Measurements from ENCODE around the gene PRH1. TPM values are rescaled to one million over a fixed set of nuclear protein-coding genes. Genes with fewer than 3 reads are reported as not detected.

PRH1 gene
- total RNA-seq, 1 experiment from 2014 or later, result 5.9 TPM

DNA sequence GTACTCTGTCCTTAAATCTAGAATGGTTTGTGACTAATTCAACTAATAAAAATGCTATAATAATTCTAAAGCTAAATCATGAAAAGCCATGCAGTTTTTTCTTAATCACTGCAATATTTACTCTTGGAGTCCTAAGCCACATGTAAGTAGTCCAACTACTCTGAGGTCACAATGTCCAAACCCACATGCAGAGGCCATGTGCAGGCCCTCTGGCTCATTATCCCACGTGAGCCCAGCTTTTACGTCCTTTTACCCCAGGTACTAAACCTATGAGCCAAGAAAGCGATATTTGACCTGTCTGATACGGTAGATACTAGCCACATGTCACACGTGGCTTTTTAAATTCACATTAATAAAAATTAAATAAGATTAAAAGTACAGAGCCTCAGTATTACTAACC is 12.8 kb upstream of the PRH1 start:
- TF ChIP-seq POLR2AphosphoS5 (IDR thresholded peaks at IDR 0.05; ENCODE audit: low read depth, low read length), result no peak
- TF ChIP-seq MAX (IDR thresholded peaks at IDR 0.05), result no peak
- no peak for TF ChIP-seq EZH2 (IDR thresholded peaks at IDR 0.05)
- no peak for TF ChIP-seq JUND (IDR thresholded peaks at IDR 0.05)
- no peak for TF ChIP-seq ZFX (IDR thresholded peaks at IDR 0.05)
- TF ChIP-seq ZBTB33 (IDR thresholded peaks at IDR 0.05; ENCODE audit: extremely low read depth, insufficient replicate concordance, low read length), result no peak
- Histone ChIP-seq H3K9me2 (ENCODE audit: insufficient read depth) (no peaks in the 10 kb centered on the region), H3K27me3 (ENCODE audit: insufficient read depth, low read length) (no peaks in the 10 kb centered on the region), H3K27ac (ENCODE audit: low read depth, low read length) (no peak overlapping the region), H3K79me2 (ENCODE audit: insufficient read depth, low read length) (no peaks in the 10 kb centered on the region; the same call in 1 of the 2 replicates), H2AFZ (ENCODE audit: low read depth, low read length, poor library complexity, severe bottlenecking) (no peak overlapping the region), H3K4me1 (ENCODE audit: control insufficient read depth in 1 of 2, insufficient read depth in 2 of 2, low read length in 2 of 2) (no peaks in the 10 kb centered on the region), H3K4me2 (ENCODE audit: low read length) (no peak overlapping the region), H3K9me3 (ENCODE audit: control insufficient read depth in 1 of 2, insufficient read depth in 1 of 2, low read depth in 1 of 2, low read length in 2 of 2) (no peaks in the 10 kb centered on the region), H3K4me3 (replicated peaks in 1 of 2; ENCODE audit: low read depth in 1 of 2, low read length in 2 of 2) (no peak overlapping the region), H3K36me3 (ENCODE audit: control insufficient read depth in 1 of 2, insufficient read depth in 2 of 2, low read length in 2 of 2) (no peaks in the 10 kb centered on the region), H4K20me1 (ENCODE audit: insufficient read depth) (no peaks in the 10 kb centered on the region), H3K9ac (ENCODE audit: low read length) (no peak overlapping the region)
- ChIA-PET CTCF (no interaction called here), POLR2A (no interaction called here), RAD21 (ENCODE audit: low non-redundant PET in 1 of 2, low total read pairs in 2 of 2, uncharacterized antibody in 2 of 2, unreplicated experiment in 2 of 2) (no interaction called here)
- no peak for DNase-seq (ENCODE audit: low read depth, low spot score)
- BruUV-seq (replicated peaks), result no TSS peak
- ATAC-seq, result no peak
- intact Hi-C loops (cut with micrococcal nuclease), result no loop called here

DNA sequence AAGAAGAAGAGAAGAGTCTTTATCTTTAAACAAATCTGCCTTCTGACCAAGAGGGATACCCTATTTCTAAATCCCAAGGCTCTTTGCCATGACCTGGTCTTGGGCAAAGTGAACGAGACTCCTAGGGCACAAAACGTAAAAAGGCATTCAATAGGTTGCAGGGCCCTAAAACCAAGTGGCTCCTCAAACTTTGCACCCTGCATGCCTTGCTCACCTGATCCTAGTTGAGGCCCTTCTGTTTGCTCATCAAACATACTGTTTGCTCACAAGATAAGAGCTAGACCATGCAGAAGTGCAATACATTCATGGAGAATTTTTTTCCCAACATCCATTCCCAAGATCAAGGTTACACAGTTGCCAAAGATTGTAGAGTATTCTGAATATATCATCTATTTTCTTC is 7.9 kb upstream of the PRH1 start:
- BruUV-seq (replicated peaks), result no TSS peak
- ChIA-PET POLR2A (no interaction called here), RAD21 (ENCODE audit: low non-redundant PET in 1 of 2, low total read pairs in 2 of 2, uncharacterized antibody in 2 of 2, unreplicated experiment in 2 of 2) (no interaction called here), CTCF (no interaction called here)
- H3K4me1 ChIP-seq (ENCODE audit: control insufficient read depth in 1 of 2, insufficient read depth in 2 of 2, low read length in 2 of 2), result no peaks in the 10 kb centered on the region
- no peaks in the 10 kb centered on the region for H3K9me3 ChIP-seq (ENCODE audit: control insufficient read depth in 1 of 2, insufficient read depth in 1 of 2, low read depth in 1 of 2, low read length in 2 of 2)
- no peaks in the 10 kb centered on the region for H3K36me3 ChIP-seq (ENCODE audit: control insufficient read depth in 1 of 2, insufficient read depth in 2 of 2, low read length in 2 of 2)
- H3K9me2 ChIP-seq (ENCODE audit: insufficient read depth), result no peaks in the 10 kb centered on the region
- no peak overlapping the region for H3K9ac ChIP-seq (ENCODE audit: low read length)
- no peak overlapping the region for H3K27ac ChIP-seq (ENCODE audit: low read depth, low read length)
- TF ChIP-seq POLR2AphosphoS5 (IDR thresholded peaks at IDR 0.05; ENCODE audit: low read depth, low read length) (no peak), SRF (IDR thresholded peaks at IDR 0.05; ENCODE audit: low read depth) (no peak), ZFX (IDR thresholded peaks at IDR 0.05) (no peak), POLR2A (IDR thresholded peaks at IDR 0.05; ENCODE audit: borderline replicate concordance, extremely low read depth, insufficient read depth, insufficient read length) (no peak), TCF7L2 (IDR thresholded peaks at IDR 0.05; ENCODE audit: borderline replicate concordance, extremely low read depth, insufficient read depth, insufficient read length) (no peak), SIN3A (IDR thresholded peaks at IDR 0.05; ENCODE audit: low read depth) (no peak), EZH2phosphoT487 (IDR thresholded peaks at IDR 0.05; ENCODE audit: borderline replicate concordance) (no peak)
- H3K4me2 ChIP-seq (ENCODE audit: low read length), result no peak overlapping the region
- ATAC-seq (no peak), DNase-seq (ENCODE audit: low read depth, low spot score) (no peak)
- intact Hi-C loops (cut with micrococcal nuclease), result no loop called here
- no peaks in the 10 kb centered on the region for H4K20me1 ChIP-seq (ENCODE audit: insufficient read depth)
- H3K4me3 ChIP-seq (replicated peaks in 1 of 2; ENCODE audit: low read depth in 1 of 2, low read length in 2 of 2), result no peak overlapping the region
- H3K79me2 ChIP-seq (ENCODE audit: insufficient read depth, low read length), result no peaks in the 10 kb centered on the region
- H2AFZ ChIP-seq (ENCODE audit: low read depth, low read length, poor library complexity, severe bottlenecking), result no peak overlapping the region
- H3K27me3 ChIP-seq (ENCODE audit: insufficient read depth, low read length), result no peaks in the 10 kb centered on the region

Measured in HCT116 (cell line).